H1 (cell line): ENCODE data around the gene SPG7. TPM values are rescaled to one million over a fixed set of nuclear protein-coding genes. Genes with fewer than 3 reads are reported as not detected.

ENCODE experiments used
- CTCF ChIA-PET: fragments of 300-600 bp; sonication (Branson Sonifier 250); formaldehyde crosslinking; loops from one replicate; lab custom pipeline; 2021; ENCODE audit not compliant: partially characterized antibody; lab: Charles Lee
- POLR2A ChIA-PET: fragments of 300-600 bp; sonication (Branson Sonifier 250); formaldehyde crosslinking; loops from one replicate; lab custom pipeline; 2021; ENCODE audit warnings: inconsistent platforms; ENCODE audit not compliant: partially characterized antibody; lab: Charles Lee
- DNase-seq, 2 experiments: peaks; one replicate each; pipeline versions ENCODE4 v3.0.0 to v3.0.0-alpha.2; 2010 to 2022; ENCODE audit warnings: low spot score in 2 of 2, low read depth in 1 of 2, mixed read lengths in 1 of 2
- FAIRE-seq: peaks from 2 replicates; lab custom pipeline; 2011; peaks lifted over from hg19 to GRCh38; lab: Jason Lieb, UNC
- H2AFZ ChIP-seq: 2 replicates; pipeline ENCODE4 v1.8.1; 2012; ENCODE audit warnings: low read length, inconsistent platforms
- H2AK5ac ChIP-seq: 2 replicates; pipeline ENCODE4 v1.6.1; 2013; ENCODE audit warnings: low read depth, low read length
- H2BK120ac ChIP-seq: replicated peaks from 2 replicates; pipeline ENCODE3; 2013; ENCODE audit warnings: low read depth, low read length, inconsistent platforms
- H2BK12ac ChIP-seq: 2 replicates; pipeline ENCODE4 v1.6.1; 2013; ENCODE audit warnings: low read depth, low read length
- H2BK15ac ChIP-seq: 2 replicates; pipeline ENCODE4 v1.6.1; 2013; ENCODE audit warnings: low read length
- H2BK20ac ChIP-seq: 2 replicates; pipeline ENCODE4 v1.6.1; 2013; ENCODE audit warnings: low read length
- H2BK5ac ChIP-seq: 2 replicates; pipeline ENCODE4 v1.6.1; 2013; ENCODE audit warnings: low read depth, low read length
- H3K14ac ChIP-seq: 2 replicates; pipeline ENCODE4 v1.6.1; 2013; ENCODE audit warnings: inconsistent platforms; ENCODE audit not compliant: insufficient read length
- H3K18ac ChIP-seq: 2 replicates; pipeline ENCODE4 v1.6.1; 2013; ENCODE audit warnings: low read length; ENCODE audit errors: extremely low read depth
- H3K23ac ChIP-seq: 2 replicates; pipeline ENCODE4 v1.6.1; 2013; ENCODE audit warnings: inconsistent platforms; ENCODE audit not compliant: insufficient read length
- H3K23me2 ChIP-seq: 2 replicates; pipeline ENCODE4 v1.6.1; 2013; ENCODE audit warnings: low read depth, low read length
- H3K27ac ChIP-seq: 2 replicates; pipeline ENCODE4 v1.6.1; 2011; ENCODE audit warnings: low read depth, low read length, inconsistent platforms
- H3K27me3 ChIP-seq, 4 experiments: replicated peaks in 1 of 4; 1 replicate in 1 of 4; 2 replicates in 3 of 4; pipeline versions ENCODE4 v1.6.1 to v1.8.1; 2011 to 2013; ENCODE audit warnings: low read length in 3 of 4, mild to moderate bottlenecking in 3 of 4, inconsistent platforms in 2 of 4, mixed read lengths in 2 of 4, moderate library complexity in 1 of 4; ENCODE audit not compliant: control insufficient read depth in 3 of 4, insufficient read depth in 3 of 4; ENCODE audit errors: extremely low read depth in 1 of 4
- H3K36me3 ChIP-seq, 4 experiments: 2 replicates each; pipeline versions ENCODE4 v1.6.1 to v1.8.1; 2011 to 2013; ENCODE audit warnings: mild to moderate bottlenecking in 4 of 4, low read length in 3 of 4, moderate library complexity in 2 of 4, control low read depth in 1 of 4, inconsistent platforms in 1 of 4; ENCODE audit not compliant: insufficient read depth in 4 of 4, control insufficient read depth in 2 of 4
- H3K4ac ChIP-seq: replicated peaks from 2 replicates; pipeline ENCODE3; 2013; ENCODE audit warnings: low read length, low read depth, mixed read lengths, inconsistent platforms; ENCODE audit not compliant: insufficient read length
- H3K4me1 ChIP-seq, 4 experiments: replicated peaks in 1 of 4; 1 replicate in 1 of 4; 2 replicates in 3 of 4; pipeline versions ENCODE4 v1.6.1 to v1.8.1; 2011 to 2013; ENCODE audit warnings: low read length in 3 of 4, inconsistent platforms in 2 of 4, mixed read lengths in 1 of 4; ENCODE audit not compliant: insufficient read depth in 4 of 4, control insufficient read depth in 3 of 4
- H3K4me2 ChIP-seq, 2 experiments: 2 replicates each; pipeline versions ENCODE4 v1.6.1 to v1.8.1; 2011 to 2013; ENCODE audit warnings: low read depth in 2 of 2, low read length in 2 of 2, control low read depth in 1 of 2, inconsistent platforms in 1 of 2, mild to moderate bottlenecking in 1 of 2; ENCODE audit not compliant: insufficient read depth in 1 of 2
- H3K4me3 ChIP-seq, 4 experiments: fragments of 200-600, 300-600 bp in 1 of 4; sonication (generic), shearing (Covaris generic), sonication (Bioruptor Twin) in 1 of 4; 2 replicates each; pipeline versions ENCODE4 v1.5.1 to v1.8.1; 2011 to 2016; ENCODE audit warnings: low read length in 4 of 4, low read depth in 3 of 4, control low read depth in 2 of 4, inconsistent platforms in 2 of 4, mild to moderate bottlenecking in 2 of 4, mixed read lengths in 1 of 4, moderate library complexity in 1 of 4; ENCODE audit not compliant: insufficient read depth in 2 of 4; ENCODE audit errors: extremely low read depth in 1 of 4
- H3K56ac ChIP-seq: replicated peaks from 2 replicates; pipeline ENCODE3; 2013; ENCODE audit warnings: low read depth, mild to moderate bottlenecking, mixed read lengths, low read length, inconsistent platforms; ENCODE audit not compliant: insufficient read length
- H3K79me1 ChIP-seq: 2 replicates; pipeline ENCODE4 v1.6.1; 2013; ENCODE audit warnings: low read depth, low read length, control low read depth
- H3K79me2 ChIP-seq, 2 experiments: 2 replicates each; pipeline versions ENCODE4 v1.6.1 to v1.8.1; 2012 to 2013; ENCODE audit warnings: low read length in 2 of 2, mild to moderate bottlenecking in 2 of 2, inconsistent platforms in 1 of 2; ENCODE audit not compliant: insufficient read depth in 2 of 2, control insufficient read depth in 1 of 2
- H3K9ac ChIP-seq, 4 experiments: replicated peaks in 1 of 4; 1 replicate in 1 of 4; 2 replicates in 3 of 4; pipeline versions ENCODE4 v1.6.1 to v1.8.1; 2011 to 2013; ENCODE audit warnings: low read depth in 3 of 4, low read length in 3 of 4, control low read depth in 2 of 4, mild to moderate bottlenecking in 2 of 4, moderate library complexity in 2 of 4, inconsistent platforms in 1 of 4; ENCODE audit errors: extremely low read depth in 1 of 4
- H3K9me3 ChIP-seq, 2 experiments: 2 replicates each; pipeline versions ENCODE4 v1.6.1 to v1.8.1; 2012 to 2013; ENCODE audit warnings: mild to moderate bottlenecking in 2 of 2, moderate library complexity in 2 of 2, control low read depth in 1 of 2, inconsistent platforms in 1 of 2, low read depth in 1 of 2, low read length in 1 of 2, mixed read lengths in 1 of 2; ENCODE audit not compliant: insufficient read depth in 2 of 2
- H4K20me1 ChIP-seq, 2 experiments: replicated peaks in 1 of 2; 2 replicates each; pipeline versions ENCODE3 to v1.8.1; 2011 to 2013; ENCODE audit warnings: inconsistent platforms in 2 of 2, low read length in 2 of 2, mild to moderate bottlenecking in 1 of 2; ENCODE audit not compliant: insufficient read depth in 2 of 2, control insufficient read depth in 1 of 2
- H4K5ac ChIP-seq: 2 replicates; pipeline ENCODE4 v1.6.1; 2013; ENCODE audit warnings: low read length, low read depth, mixed read lengths, inconsistent platforms; ENCODE audit not compliant: insufficient read length
- H4K8ac ChIP-seq: 2 replicates; pipeline ENCODE4 v1.8.0; 2013; ENCODE audit warnings: mild to moderate bottlenecking, moderate library complexity, low read length, inconsistent platforms; ENCODE audit not compliant: insufficient read depth; ENCODE audit errors: extremely low read depth
- H4K91ac ChIP-seq: replicated peaks from 2 replicates; pipeline ENCODE3; 2013; ENCODE audit warnings: low read length, mixed read lengths, inconsistent platforms; ENCODE audit not compliant: insufficient read length
- CEBPB ChIP-seq: IDR thresholded peaks from 2 replicates; pipeline ENCODE4 v1.6.1; 2012; ENCODE audit warnings: low read depth, low read length
- EP300 ChIP-seq, 2 experiments: IDR thresholded peaks; 1 replicate in 1 of 2; 2 replicates in 1 of 2; pipeline ENCODE4 v1.6.1; 2011 to 2012; ENCODE audit warnings: low read depth in 2 of 2, low read length in 2 of 2, mild to moderate bottlenecking in 2 of 2, borderline replicate concordance in 1 of 2, inconsistent platforms in 1 of 2, moderate library complexity in 1 of 2
- EZH2 ChIP-seq: fragments of 200-600 bp; sonication (generic); IDR thresholded peaks from 2 replicates; pipeline ENCODE4 v1.7.1; 2012; ENCODE audit warnings: low read depth, mild to moderate bottlenecking, moderate library complexity, low read length, inconsistent platforms; ENCODE audit not compliant: severe bottlenecking
- RNF2 ChIP-seq: fragments of 200-900, 300-1000 bp; sonication (generic); IDR thresholded peaks from 2 replicates; pipeline ENCODE4 v1.7.1; 2016; ENCODE audit warnings: borderline replicate concordance, low read depth, mild to moderate bottlenecking, antibody characterized with exemption, low read length; ENCODE audit not compliant: poor library complexity, severe bottlenecking; ENCODE audit errors: missing control alignments
- SRF ChIP-seq: IDR thresholded peaks from 2 replicates; pipeline ENCODE4 v1.6.1; 2011; ENCODE audit warnings: mild to moderate bottlenecking, low read depth, low read length, moderate library complexity
- TEAD4 ChIP-seq: IDR thresholded peaks from 2 replicates; pipeline ENCODE4 v1.6.1; 2012; ENCODE audit warnings: low read depth, low read length, inconsistent platforms, mixed read lengths
- WGBS, 2 experiments: shearing (Covaris generic) in 1 of 2; methylation state at CpG; one replicate each; pipeline versions ENCODE4 v1.1.6 to v1.1.7; 2013 to 2015; ENCODE audit warnings: low lambda C conversion rate in 2 of 2, mixed read lengths in 2 of 2, inconsistent platforms in 1 of 2, low coverage in 1 of 2, missing lambda C conversion rate in 1 of 2; ENCODE audit not compliant: insufficient replicate concordance in 2 of 2, insufficient coverage in 1 of 2, insufficient read length in 1 of 2; ENCODE audit errors: extremely low coverage in 1 of 2, missing lambda C conversion rate in 1 of 2; 5-methylcytosine and 5-hydroxymethylcytosine counted together
- polyA plus RNA-seq, 7 experiments: library from polyadenylated mRNA; depleted of rRNA in 3 of 7; stranded (reverse) in 5 of 7; unstranded in 2 of 7; fragments of >200 nt in 5 of 7; fragments of 200-250 nt in 2 of 7; gene quantifications; 1 replicate in 5 of 7; 2 replicates in 1 of 7; 4 replicates in 1 of 7; pipeline versions ENCODE4 v1.2.1 to v1.2.3, GENCODE V29; 2011 to 2013; ENCODE audit warnings: missing spikeins in 2 of 7, mixed read lengths in 2 of 7
- total RNA-seq: library from RNA; stranded (reverse); fragmentation: NEBNext Ultra II Directional; extraction: Animal tissue kit (Norgen Biotek cat#: 25700); gene quantifications from 2 replicates; pipeline ENCODE4 v1.2.1, GENCODE V29; 2021

SPG7 gene
- total and polyA plus RNA-seq, 2 of the 8 experiments (the other 6 are each of a cell fraction or from before 2014, with no cell fraction given), result 72.1 to 113 TPM

- Histone ChIP-seq H4K91ac (no peak overlapping the region), H2AFZ (no peak overlapping the region), H2BK12ac (no peak overlapping the region), H3K4me2 (no peak overlapping the region), H3K79me1 (no peaks in the 10 kb centered on the region), H3K56ac (no peak overlapping the region), H3K4me1 (peaks cover 0 to 18% (median 8%) of the 10 kb centered on the region in 4 experiments; a peak in 5 of 7 replicates), H3K23me2 (peaks cover 11% of the 10 kb centered on the region), H2BK5ac (no peak overlapping the region), H3K27ac (no peak overlapping the region), H2BK15ac (no peak overlapping the region), H3K9ac (no peak overlapping the region), H3K23ac (no peak overlapping the region), H4K8ac (no peak overlapping the region; the same call in 1 of the 2 replicates), H4K5ac (no peak overlapping the region), H3K4ac (no peak overlapping the region), H4K20me1 (peaks cover 2 to 9% of the 10 kb centered on the region in 2 experiments), H2BK120ac (no peak overlapping the region), H2AK5ac (no peak overlapping the region), H3K4me3 (no peak overlapping the region), H3K18ac (no peak overlapping the region), H3K79me2 (no peaks in the 10 kb centered on the region), H3K14ac (no peak overlapping the region), H3K36me3 (no peaks in the 10 kb centered on the region), H3K27me3 (peaks cover 0 to 11% (median 4%) of the 10 kb centered on the region in 4 experiments; a peak in 2 of 7 replicates), H3K9me3 (no peaks in the 10 kb centered on the region), H2BK20ac (no peak overlapping the region)
- ChIA-PET POLR2A (interaction anchor here (0.6 to 1.6 kb wide), 4 partner anchors 8 to 393 kb away, joined by 4 to 9 read pairs (median 4); no protein-coding TSS in a partner anchor), CTCF (interaction anchor here (0.8 kb wide), 1 partner anchor 98 kb away, joined by 3 read pairs; no protein-coding TSS in a partner anchor)
- TF ChIP-seq CEBPB (no peak), TEAD4 (no peak), EP300 (IDR thresholded peaks at IDR 0.05; ENCODE audit: borderline replicate concordance in 1 of 2, low read depth in 2 of 2, low read length in 2 of 2) (no peak), EZH2 (no peak), RNF2 (no peak), SRF (no peak)
- FAIRE-seq, result no peak
- no peak for DNase-seq
- 88% methylated on average over 23 of the region's 23 CpGs; no CpG with 5 or more reads in 1 of the 2 experiments for WGBS, 2 experiments
Measured at GRCh38 chr16:89569506-89570341, 61.5 kb downstream of the SPG7 start.
